SK-N-SH (cell line): ENCODE results near the gene TERT. TPM values are rescaled to one million over a fixed set of nuclear protein-coding genes. Genes with fewer than 3 reads are reported as not detected.

Experiments
- CTCF ChIA-PET: fragments of 300-600, 350-600 bp; formaldehyde crosslinking; extraction: SDS; loops from one replicate; lab custom pipeline; 2021; lab: Yijun Ruan, JAX
- POLR2A ChIA-PET: fragments of 350-600 bp; sonication (Branson Sonifier 250); formaldehyde crosslinking; extraction: SDS; loops from one replicate; lab custom pipeline; 2020; ENCODE audit warnings: antibody characterized with exemption, inconsistent platforms; lab: Yijun Ruan, JAX
- DNase-seq: peaks from one replicate; pipeline ENCODE4 v3.0.0; 2012
- H2AFZ ChIP-seq: fragments of 200-600 bp; sonication (generic); 2 replicates; pipeline ENCODE4 v1.8.1; 2016; ENCODE audit warnings: antibody characterized with exemption, mild to moderate bottlenecking, low read depth
- H3F3A ChIP-seq: fragments of 200-600 bp; sonication (generic); replicated peaks from 2 replicates; pipeline ENCODE3; 2016; ENCODE audit warnings: antibody characterized with exemption, mild to moderate bottlenecking; ENCODE audit not compliant: insufficient read depth
- H3K27ac ChIP-seq, 2 experiments: fragments of 200-500 bp in 1 of 2; fragments of 200-600 bp in 1 of 2; sonication (Bioruptor generic) in 1 of 2; sonication (generic), shearing (Covaris generic) in 1 of 2; 2 replicates each; pipeline versions ENCODE4 v1.5.1 to v1.6.1; 2014 to 2016; ENCODE audit warnings: low read depth in 2 of 2, inconsistent platforms in 1 of 2, low read length in 1 of 2, mild to moderate bottlenecking in 1 of 2, mixed read lengths in 1 of 2
- H3K27me3 ChIP-seq: fragments of 200-600 bp; sonication (generic), shearing (Covaris generic); 2 replicates; pipeline ENCODE4 v1.6.1; 2016; ENCODE audit warnings: mixed run types; ENCODE audit not compliant: insufficient read depth
- H3K36me3 ChIP-seq, 2 experiments: fragments of 200-500 bp in 1 of 2; fragments of 200-600 bp in 1 of 2; sonication (Bioruptor generic) in 1 of 2; sonication (generic) in 1 of 2; replicated peaks in 1 of 2; 2 replicates each; pipeline versions ENCODE3 to v1.5.1; 2014 to 2016; ENCODE audit warnings: low read length in 1 of 2, mild to moderate bottlenecking in 1 of 2; ENCODE audit not compliant: insufficient read depth in 2 of 2, control insufficient read depth in 1 of 2
- H3K4me1 ChIP-seq, 2 experiments: fragments of 200-500 bp in 1 of 2; fragments of 200-600 bp in 1 of 2; sonication (Bioruptor generic) in 1 of 2; sonication (generic), shearing (Covaris generic) in 1 of 2; 2 replicates each; pipeline versions ENCODE4 v1.5.1 to v1.6.1; 2014 to 2016; ENCODE audit warnings: low read depth in 1 of 2, low read length in 1 of 2, mixed run types in 1 of 2; ENCODE audit not compliant: insufficient read depth in 2 of 2, control insufficient read depth in 1 of 2
- H3K4me2 ChIP-seq: fragments of 200-600 bp; sonication (generic), shearing (Covaris generic); 2 replicates; pipeline ENCODE4 v1.6.1; 2017; ENCODE audit warnings: mixed run types
- H3K4me3 ChIP-seq, 2 experiments: fragments of 200-500 bp in 1 of 2; fragments of 200-600 bp in 1 of 2; sonication (Bioruptor generic) in 1 of 2; sonication (generic), shearing (Covaris generic) in 1 of 2; 2 replicates each; pipeline versions ENCODE4 v1.5.1 to v1.8.1; 2014 to 2016; ENCODE audit warnings: low read depth in 2 of 2, inconsistent platforms in 1 of 2, low read length in 1 of 2, mild to moderate bottlenecking in 1 of 2, mixed read lengths in 1 of 2, moderate library complexity in 1 of 2
- H3K79me2 ChIP-seq: fragments of 200-600 bp; sonication (generic); 2 replicates; pipeline ENCODE4 v1.8.1; 2017; ENCODE audit warnings: mild to moderate bottlenecking; ENCODE audit not compliant: insufficient read depth
- H3K9ac ChIP-seq: fragments of 200-600 bp; sonication (generic); 2 replicates; pipeline ENCODE4 v1.6.1; 2017; ENCODE audit warnings: mixed run types
- H3K9me2 ChIP-seq: fragments of 200-600 bp; sonication (generic); 2 replicates; pipeline ENCODE4 v1.6.1; 2017; ENCODE audit warnings: mixed run types
- H3K9me3 ChIP-seq: fragments of 200-600 bp; sonication (generic); 2 replicates; pipeline ENCODE4 v1.6.1; 2017; ENCODE audit warnings: mixed run types, mild to moderate bottlenecking, moderate library complexity
- H4K20me1 ChIP-seq: fragments of 200-600 bp; sonication (generic); 2 replicates; pipeline ENCODE4 v1.6.1; 2017; ENCODE audit warnings: mild to moderate bottlenecking, mixed run types; ENCODE audit not compliant: insufficient read depth
- CHD2 ChIP-seq: fragments of 150-350 bp; IDR thresholded peaks from 2 replicates; pipeline ENCODE4 v1.6.1; 2018; ENCODE audit warnings: low read length; ENCODE audit not compliant: partially characterized antibody
- CTCF ChIP-seq: fragments of 200-600 bp; sonication (generic); IDR thresholded peaks from 2 replicates; pipeline ENCODE4 v1.6.1; 2017; ENCODE audit warnings: antibody characterized with exemption, mild to moderate bottlenecking, moderate library complexity
- ELF1 ChIP-seq: IDR thresholded peaks from 2 replicates; pipeline ENCODE4 v1.4.0; 2012
- EP300 ChIP-seq, 2 experiments: IDR thresholded peaks; 2 replicates each; pipeline versions ENCODE4 v1.4.0 to v1.6.1; 2012; ENCODE audit warnings: borderline replicate concordance in 1 of 2, low read depth in 1 of 2, low read length in 1 of 2
- EZH2phosphoT487 ChIP-seq: fragments of 200-600 bp; sonication (generic); IDR thresholded peaks from 2 replicates; pipeline ENCODE4 v1.6.1; 2017; ENCODE audit warnings: low read depth, mixed run types, mild to moderate bottlenecking, antibody characterized with exemption, moderate library complexity, borderline replicate concordance
- FOSL2 ChIP-seq: IDR thresholded peaks from 2 replicates; pipeline ENCODE4 v1.4.0; 2012; ENCODE audit warnings: low read depth, mild to moderate bottlenecking, moderate library complexity, borderline replicate concordance
- FOXJ3 ChIP-seq: sonication (generic); formaldehyde crosslinking; IDR thresholded peaks from 2 replicates; pipeline ENCODE4 v1.5.1; 2020; ENCODE audit warnings: mild to moderate bottlenecking, missing genetic modification reagents
- GABPA ChIP-seq: IDR thresholded peaks from 2 replicates; pipeline ENCODE4 v1.4.0; 2012; ENCODE audit warnings: low read depth, mild to moderate bottlenecking
- JUND ChIP-seq: IDR thresholded peaks from 2 replicates; pipeline ENCODE4 v1.4.0; 2012
- MAX ChIP-seq: IDR thresholded peaks from 2 replicates; pipeline ENCODE4 v1.4.0; 2012; ENCODE audit warnings: low read depth
- MEF2A ChIP-seq: IDR thresholded peaks from 2 replicates; pipeline ENCODE4 v1.4.0; 2012; ENCODE audit warnings: low read depth, borderline replicate concordance
- POLR2AphosphoS5 ChIP-seq: IDR thresholded peaks from 2 replicates; pipeline ENCODE4 v1.6.1; 2012; ENCODE audit warnings: low read depth, low read length
- RCOR1 ChIP-seq: fragments of 150-350 bp; IDR thresholded peaks from 2 replicates; pipeline ENCODE4 v1.6.1; 2017; ENCODE audit warnings: antibody characterized with exemption, low read length
- RFX5 ChIP-seq: IDR thresholded peaks from 2 replicates; pipeline ENCODE4 v1.6.1; 2012; ENCODE audit warnings: mild to moderate bottlenecking, improper control_type of control experiment, low read length
- SMC3 ChIP-seq: IDR thresholded peaks from 2 replicates; pipeline ENCODE4 v1.6.1; 2012; ENCODE audit warnings: low read depth, low read length, improper control_type of control experiment
- TCF12 ChIP-seq: IDR thresholded peaks from 2 replicates; pipeline ENCODE4 v1.4.0; 2012
- USF2 ChIP-seq: fragments of 150-350 bp; IDR thresholded peaks from 2 replicates; pipeline ENCODE4 v1.6.1; 2017; ENCODE audit warnings: antibody characterized with exemption, low read length, low read depth, borderline replicate concordance
- WGBS: methylation state at CpG from one replicate; pipeline ENCODE4 v1.1.6; 2017; ENCODE audit warnings: low lambda C conversion rate; 5-methylcytosine and 5-hydroxymethylcytosine counted together
- polyA plus RNA-seq, 3 experiments: library from polyadenylated mRNA; depleted of rRNA; stranded (reverse); fragments of >200 nt; gene quantifications; 2 replicates each; pipeline ENCODE4 v1.2.3, GENCODE V29; 2012
- TF ChIP-seq, protein P1 (sequence below): fragments of 150-350 bp; IDR thresholded peaks from 2 replicates; pipeline ENCODE4 v1.6.1; 2016; ENCODE audit warnings: mild to moderate bottlenecking, low read depth, low read length
- TF ChIP-seq, protein P2 (sequence below): IDR thresholded peaks from 2 replicates; pipeline ENCODE4 v1.6.1; 2012; ENCODE audit warnings: mild to moderate bottlenecking, low read depth, low read length, moderate library complexity
- TF ChIP-seq, protein P3 (sequence below): IDR thresholded peaks from 2 replicates; pipeline ENCODE4; 2012

TERT gene
- polyA plus RNA-seq, 1 of the 3 experiments (the other 2 are of a cell fraction): 2.4 TPM

DNA sequence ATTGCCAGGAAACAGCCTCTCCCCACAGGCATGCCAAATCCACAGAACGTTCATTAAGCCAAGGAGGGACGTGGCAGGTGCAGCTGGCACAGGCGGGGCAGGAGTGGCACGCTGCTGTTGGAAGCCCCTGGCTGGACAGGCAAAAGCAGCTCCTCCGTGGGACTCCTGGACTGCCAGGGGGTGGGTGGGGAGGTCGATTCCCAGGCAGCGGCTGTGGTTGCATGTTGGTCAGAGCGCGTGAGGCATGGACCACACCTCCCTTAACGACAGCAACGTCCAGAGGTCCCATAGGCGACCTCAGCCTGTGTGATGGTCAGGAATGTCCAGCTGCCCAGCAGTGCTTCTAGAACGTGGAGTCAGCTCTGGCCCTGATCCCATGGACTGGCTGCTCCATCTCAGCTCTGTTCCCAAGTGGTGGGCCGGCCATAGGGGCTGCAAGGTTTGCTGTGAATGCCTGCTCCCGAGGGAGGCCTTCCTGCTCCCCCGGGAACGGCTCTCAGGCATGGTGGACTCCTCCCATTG is 86.6 kb downstream of the TERT start:
- Histone ChIP-seq H3K79me2 (no peaks in the 10 kb centered on the region), H3K27me3 (peaks cover 42% of the 10 kb centered on the region), H3K36me3 (no peaks in the 10 kb centered on the region), H3K9me2 (no peaks in the 10 kb centered on the region), H3K4me1 (no peaks in the 10 kb centered on the region), H4K20me1 (no peaks in the 10 kb centered on the region), H2AFZ (no peak overlapping the region), H3K4me3 (no peak overlapping the region), H3K9me3 (no peaks in the 10 kb centered on the region), H3K27ac (no peak overlapping the region), H3F3A (no peaks in the 10 kb centered on the region), H3K4me2 (no peak overlapping the region), H3K9ac (no peak overlapping the region)
- ChIA-PET POLR2A (interaction anchor here (0.6 kb wide), 1 partner anchor 203 kb away, joined by 3 read pairs; no protein-coding TSS in a partner anchor), CTCF (interaction anchor here (0.6 to 2.8 kb wide), 14 partner anchors 13 to 657 kb away, joined by 3 to 23 read pairs (median 4); no protein-coding TSS in a partner anchor)
- WGBS: 23% methylated on average over 8 of the region's 17 CpGs
- no peak for DNase-seq
- TF ChIP-seq JUND (no peak), CHD2 (no peak), ELF1 (no peak), USF2 (no peak), RFX5 (no peak), CTCF (no peak), FOXJ3 (CRISPR knock-in tag) (no peak), MEF2A (no peak), GABPA (no peak), FOSL2 (no peak)
- TF ChIP-seq, protein P1, sequence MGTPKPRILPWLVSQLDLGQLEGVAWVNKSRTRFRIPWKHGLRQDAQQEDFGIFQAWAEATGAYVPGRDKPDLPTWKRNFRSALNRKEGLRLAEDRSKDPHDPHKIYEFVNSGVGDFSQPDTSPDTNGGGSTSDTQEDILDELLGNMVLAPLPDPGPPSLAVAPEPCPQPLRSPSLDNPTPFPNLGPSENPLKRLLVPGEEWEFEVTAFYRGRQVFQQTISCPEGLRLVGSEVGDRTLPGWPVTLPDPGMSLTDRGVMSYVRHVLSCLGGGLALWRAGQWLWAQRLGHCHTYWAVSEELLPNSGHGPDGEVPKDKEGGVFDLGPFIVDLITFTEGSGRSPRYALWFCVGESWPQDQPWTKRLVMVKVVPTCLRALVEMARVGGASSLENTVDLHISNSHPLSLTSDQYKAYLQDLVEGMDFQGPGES: no peak

GRCh38 chr5:1207555-1207954 is 87.3 kb downstream of the TERT start:
- no peak for DNase-seq
- no peaks in the 10 kb centered on the region for H3K9me3 ChIP-seq
- 40% methylated on average over 6 of the region's 6 CpGs for WGBS
- no peaks in the 10 kb centered on the region for H3K9me2 ChIP-seq
- no peak overlapping the region for H3K9ac ChIP-seq
- no peaks in the 10 kb centered on the region for H3F3A ChIP-seq
- POLR2A ChIA-PET: no interaction called here
- no peak overlapping the region for H2AFZ ChIP-seq
- H3K4me2 ChIP-seq: no peak overlapping the region
- no peaks in the 10 kb centered on the region for H3K4me1 ChIP-seq
- H3K27me3 ChIP-seq: peaks cover 48% of the 10 kb centered on the region
- no peaks in the 10 kb centered on the region for H3K36me3 ChIP-seq
- CTCF ChIA-PET: interaction anchor here (1.3 to 2.8 kb wide), 4 partner anchors 13 to 437 kb away, joined by 5 to 23 read pairs (median 6); no protein-coding TSS in a partner anchor
- H3K79me2 ChIP-seq: no peaks in the 10 kb centered on the region
- H3K27ac ChIP-seq: no peak overlapping the region
- H3K4me3 ChIP-seq: no peak overlapping the region
- no peaks in the 10 kb centered on the region for H4K20me1 ChIP-seq
- TF ChIP-seq RCOR1 (no peak), TCF12 (no peak), CHD2 (no peak), GABPA (no peak), POLR2AphosphoS5 (no peak), JUND (no peak), MAX (no peak), EZH2phosphoT487 (no peak), SMC3 (no peak), EP300 (IDR thresholded peaks at IDR 0.05; ENCODE audit: borderline replicate concordance in 1 of 2, low read depth in 1 of 2, low read length in 1 of 2) (no peak)
- TF ChIP-seq, protein P2, sequence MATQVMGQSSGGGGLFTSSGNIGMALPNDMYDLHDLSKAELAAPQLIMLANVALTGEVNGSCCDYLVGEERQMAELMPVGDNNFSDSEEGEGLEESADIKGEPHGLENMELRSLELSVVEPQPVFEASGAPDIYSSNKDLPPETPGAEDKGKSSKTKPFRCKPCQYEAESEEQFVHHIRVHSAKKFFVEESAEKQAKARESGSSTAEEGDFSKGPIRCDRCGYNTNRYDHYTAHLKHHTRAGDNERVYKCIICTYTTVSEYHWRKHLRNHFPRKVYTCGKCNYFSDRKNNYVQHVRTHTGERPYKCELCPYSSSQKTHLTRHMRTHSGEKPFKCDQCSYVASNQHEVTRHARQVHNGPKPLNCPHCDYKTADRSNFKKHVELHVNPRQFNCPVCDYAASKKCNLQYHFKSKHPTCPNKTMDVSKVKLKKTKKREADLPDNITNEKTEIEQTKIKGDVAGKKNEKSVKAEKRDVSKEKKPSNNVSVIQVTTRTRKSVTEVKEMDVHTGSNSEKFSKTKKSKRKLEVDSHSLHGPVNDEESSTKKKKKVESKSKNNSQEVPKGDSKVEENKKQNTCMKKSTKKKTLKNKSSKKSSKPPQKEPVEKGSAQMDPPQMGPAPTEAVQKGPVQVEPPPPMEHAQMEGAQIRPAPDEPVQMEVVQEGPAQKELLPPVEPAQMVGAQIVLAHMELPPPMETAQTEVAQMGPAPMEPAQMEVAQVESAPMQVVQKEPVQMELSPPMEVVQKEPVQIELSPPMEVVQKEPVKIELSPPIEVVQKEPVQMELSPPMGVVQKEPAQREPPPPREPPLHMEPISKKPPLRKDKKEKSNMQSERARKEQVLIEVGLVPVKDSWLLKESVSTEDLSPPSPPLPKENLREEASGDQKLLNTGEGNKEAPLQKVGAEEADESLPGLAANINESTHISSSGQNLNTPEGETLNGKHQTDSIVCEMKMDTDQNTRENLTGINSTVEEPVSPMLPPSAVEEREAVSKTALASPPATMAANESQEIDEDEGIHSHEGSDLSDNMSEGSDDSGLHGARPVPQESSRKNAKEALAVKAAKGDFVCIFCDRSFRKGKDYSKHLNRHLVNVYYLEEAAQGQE: no peak
- TF ChIP-seq, protein P3, sequence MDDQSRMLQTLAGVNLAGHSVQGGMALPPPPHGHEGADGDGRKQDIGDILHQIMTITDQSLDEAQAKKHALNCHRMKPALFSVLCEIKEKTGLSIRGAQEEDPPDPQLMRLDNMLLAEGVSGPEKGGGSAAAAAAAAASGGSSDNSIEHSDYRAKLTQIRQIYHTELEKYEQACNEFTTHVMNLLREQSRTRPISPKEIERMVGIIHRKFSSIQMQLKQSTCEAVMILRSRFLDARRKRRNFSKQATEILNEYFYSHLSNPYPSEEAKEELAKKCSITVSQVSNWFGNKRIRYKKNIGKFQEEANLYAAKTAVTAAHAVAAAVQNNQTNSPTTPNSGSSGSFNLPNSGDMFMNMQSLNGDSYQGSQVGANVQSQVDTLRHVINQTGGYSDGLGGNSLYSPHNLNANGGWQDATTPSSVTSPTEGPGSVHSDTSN: no peak
